ENCODE measurements around the gene DAZAP1.

DNA sequence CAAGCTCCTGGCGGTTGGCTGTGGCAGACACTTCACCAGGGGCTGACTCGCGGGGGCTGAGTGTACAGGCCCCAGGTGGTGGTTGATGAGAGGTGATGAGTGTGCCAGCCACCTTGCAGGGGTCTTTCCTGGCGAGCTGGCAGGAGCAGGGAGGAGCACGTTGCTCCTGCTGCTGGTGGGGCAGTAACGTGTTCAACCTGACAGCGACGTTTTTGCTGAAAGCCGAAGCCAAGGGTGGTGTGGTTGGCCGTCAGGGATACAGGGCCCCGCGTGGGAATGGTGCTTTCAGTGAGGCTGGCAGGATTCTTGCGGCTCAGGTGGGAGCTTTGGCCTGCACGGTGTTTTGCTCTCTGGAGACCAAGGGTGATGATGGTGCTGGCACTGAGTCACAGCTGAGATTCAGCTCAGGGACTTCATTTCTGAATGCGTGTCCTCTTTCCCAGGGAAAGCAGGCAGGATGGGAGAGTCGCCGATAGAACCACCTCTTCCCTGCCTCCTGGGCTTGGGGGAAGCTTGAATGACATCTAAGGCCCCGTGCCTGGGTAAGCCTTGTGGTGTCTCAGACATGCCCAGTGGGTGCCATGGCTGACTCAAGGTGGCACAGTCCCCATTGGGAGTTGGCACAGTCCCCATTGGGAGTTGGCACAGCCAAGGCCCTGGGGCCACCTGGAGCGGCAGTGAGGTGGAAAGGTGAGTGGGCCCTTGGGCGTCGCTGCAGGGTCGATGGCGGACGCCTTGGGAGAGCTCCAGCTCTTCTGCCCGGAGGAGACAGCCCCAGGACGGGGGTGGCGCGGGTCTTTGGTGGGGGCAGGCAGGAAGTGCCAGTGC lies 8.8 kb downstream of the DAZAP1 start:
- TF ChIP-seq, protein P1, sequence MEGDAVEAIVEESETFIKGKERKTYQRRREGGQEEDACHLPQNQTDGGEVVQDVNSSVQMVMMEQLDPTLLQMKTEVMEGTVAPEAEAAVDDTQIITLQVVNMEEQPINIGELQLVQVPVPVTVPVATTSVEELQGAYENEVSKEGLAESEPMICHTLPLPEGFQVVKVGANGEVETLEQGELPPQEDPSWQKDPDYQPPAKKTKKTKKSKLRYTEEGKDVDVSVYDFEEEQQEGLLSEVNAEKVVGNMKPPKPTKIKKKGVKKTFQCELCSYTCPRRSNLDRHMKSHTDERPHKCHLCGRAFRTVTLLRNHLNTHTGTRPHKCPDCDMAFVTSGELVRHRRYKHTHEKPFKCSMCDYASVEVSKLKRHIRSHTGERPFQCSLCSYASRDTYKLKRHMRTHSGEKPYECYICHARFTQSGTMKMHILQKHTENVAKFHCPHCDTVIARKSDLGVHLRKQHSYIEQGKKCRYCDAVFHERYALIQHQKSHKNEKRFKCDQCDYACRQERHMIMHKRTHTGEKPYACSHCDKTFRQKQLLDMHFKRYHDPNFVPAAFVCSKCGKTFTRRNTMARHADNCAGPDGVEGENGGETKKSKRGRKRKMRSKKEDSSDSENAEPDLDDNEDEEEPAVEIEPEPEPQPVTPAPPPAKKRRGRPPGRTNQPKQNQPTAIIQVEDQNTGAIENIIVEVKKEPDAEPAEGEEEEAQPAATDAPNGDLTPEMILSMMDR (conservative IDR thresholded peaks at IDR 0.05; ENCODE audit: low read depth, low read length): no peak
- no peak for TF ChIP-seq EZH2 (IDR thresholded peaks at IDR 0.05; ENCODE audit: borderline replicate concordance, low read depth, low read length, poor library complexity, severe bottlenecking)
